ENCODE measurements around the gene ANKRD63.

ANKRD63 gene

GRCh38 chr15:40265875-40266274 is 17.0 kb downstream of the ANKRD63 start:
- no peak for TF ChIP-seq CTCF (IDR thresholded peaks at IDR 0.05)

GRCh38 chr15:40265355-40265754 is 17.5 kb downstream of the ANKRD63 start:
- TF ChIP-seq CTCF (IDR thresholded peaks at IDR 0.05), result no peak

GRCh38 chr15:40264321-40265153 is 18.3 kb downstream of the ANKRD63 start:
- TF ChIP-seq CTCF (IDR thresholded peaks at IDR 0.05), result no peak

- no peak for TF ChIP-seq CTCF (IDR thresholded peaks at IDR 0.05)
Observed at GRCh38 chr15:40263024-40263754, 19.7 kb downstream of the ANKRD63 start.

GRCh38 chr15:40259021-40259420 is 23.8 kb downstream of the ANKRD63 start:
- TF ChIP-seq CTCF (IDR thresholded peaks at IDR 0.05), result no peak

- no peak for TF ChIP-seq CTCF (IDR thresholded peaks at IDR 0.05)
Observed at GRCh38 chr15:40258544-40258943, 24.3 kb downstream of the ANKRD63 start.

GRCh38 chr15:40257656-40258450 is 25.0 kb downstream of the ANKRD63 start:
- TF ChIP-seq CTCF (IDR thresholded peaks at IDR 0.05), result no peak
